Measurements from ENCODE around the gene FAM227A. TPM values are rescaled to one million over a fixed set of nuclear protein-coding genes. Genes with fewer than 3 reads are reported as not detected.

Gene FAM227A
- total RNA-seq, result 0.16 TPM in 1 of 2 replicates, not detected in the other

GRCh38 chr22:38656256-38657044, at the start of gene FAM227A, which contains the start of gene CBY1:
Gene FAM227A, minus strand, starts transcription at chr22:38656392. Its CDS starts 6,224 bp downstream, at chr22:38650168.
Gene CBY1, plus strand, starts transcription at chr22:38656638. Its CDS starts 11,417 bp downstream, at chr22:38668055.

GRCh38 chr22:38705235-38706100, 49.3 kb upstream of the FAM227A start, which contains the start of gene GTPBP1:
Gene GTPBP1, plus strand, starts transcription at chr22:38705944. Its CDS starts 12 bp downstream, at chr22:38705956.

GRCh38 chr22:38700789-38701628, 44.8 kb upstream of the FAM227A start, which contains the start of gene JOSD1:
Gene JOSD1, minus strand, starts transcription at chr22:38700943. Its CDS starts 956 bp downstream, at chr22:38699987.

GRCh38 chr22:38681582-38682335, 25.6 kb upstream of the FAM227A start, which contains the start of gene TOMM22:
Gene TOMM22, plus strand, starts transcription at chr22:38681957. Its CDS starts 22 bp downstream, at chr22:38681979.

GRCh38 chr22:38569972-38570778, 86.0 kb downstream of the FAM227A start, which contains the start of gene DMC1:
Gene DMC1, minus strand, starts transcription at chr22:38570183. Its CDS starts 1,927 bp downstream, at chr22:38568256.

Other genes starting within 250 kb of the FAM227A start
- gene KCNJ4, start 201.2 kb downstream of the FAM227A start, total RNA-seq, result not detected in 2 replicates
- gene KDELR3, start 188.3 kb downstream of the FAM227A start, total RNA-seq, result 16.6 and 22.8 TPM in 2 replicates
- 107 and 159 TPM in 2 replicates for gene DDX17, start 150.1 kb downstream of the FAM227A start, total RNA-seq
- 0.39 and 1.7 TPM in 2 replicates for gene DMC1, start 86.2 kb downstream of the FAM227A start, total RNA-seq
- 22.9 and 24.1 TPM in 2 replicates for gene CBY1, start 246 bp upstream of the FAM227A start, total RNA-seq
- gene TOMM22, start 25.6 kb upstream of the FAM227A start, total RNA-seq, result 57.6 and 109 TPM in 2 replicates
- gene JOSD1, start 44.6 kb upstream of the FAM227A start, total RNA-seq, result 42.0 and 86.2 TPM in 2 replicates
- gene GTPBP1, start 49.6 kb upstream of the FAM227A start, total RNA-seq, result 23.8 and 33.0 TPM in 2 replicates
- 72.1 and 72.8 TPM in 2 replicates for gene SUN2, start 99.6 kb upstream of the FAM227A start, total RNA-seq
- 18.8 and 23.2 TPM in 2 replicates for gene DNAL4, start 137.8 kb upstream of the FAM227A start, total RNA-seq
- gene NPTXR, start 187.6 kb upstream of the FAM227A start, total RNA-seq, result 0.16 TPM in 1 of 2 replicates, not detected in the other
- gene CBX6, start 215.8 kb upstream of the FAM227A start, total RNA-seq, result 14.4 and 17.0 TPM in 2 replicates

All from hair follicular keratinocyte (primary cell).